Natural killer cell (primary cell): ENCODE results near the gene TTC36. TPM values are rescaled to one million over a fixed set of nuclear protein-coding genes. Genes with fewer than 3 reads are reported as not detected.
"Not testable (repeated sequence)": the region's sequence is repeated elsewhere in the genome, so short reads cannot be mapped to it uniquely, and the experiment has no call there.

Source experiments
- ATAC-seq, 3 donors: fragments of 150-1000 bp in 2 of 3; fragments of 200-7000 bp in 1 of 3; cut with Tn5 transposase; 1 replicate in 1 of 3; 2 replicates in 2 of 3; pipeline ENCODE4 v1.10.0; 2021; ENCODE audit warnings: mild to moderate bottlenecking in 2 of 3, moderate library complexity in 2 of 3
- DNase-seq, 2 donors: peaks; one replicate each; pipeline versions ENCODE4 v3.0.0 to v3.0.0-alpha.2; 2013 to 2021; ENCODE audit warnings: mixed read lengths in 1 of 2
- H3K27ac ChIP-seq: one replicate; pipeline ENCODE4 v1.5.1; 2013; ENCODE audit warnings: mild to moderate bottlenecking, low read length
- H3K27me3 ChIP-seq: one replicate; pipeline ENCODE4 v1.6.1; 2013; ENCODE audit warnings: low read length; ENCODE audit not compliant: control insufficient read depth, insufficient read depth
- H3K36me3 ChIP-seq: one replicate; pipeline ENCODE4 v1.6.1; 2013; ENCODE audit warnings: low read length; ENCODE audit not compliant: control insufficient read depth, insufficient read depth
- H3K4me1 ChIP-seq: one replicate; pipeline ENCODE4 v1.6.1; 2013; ENCODE audit warnings: low read length; ENCODE audit not compliant: control insufficient read depth, insufficient read depth
- H3K4me3 ChIP-seq: one replicate; pipeline ENCODE4 v1.5.1; 2013; ENCODE audit warnings: low read length
- H3K9me3 ChIP-seq: one replicate; pipeline ENCODE4 v1.6.1; 2013; ENCODE audit warnings: low read length; ENCODE audit not compliant: control insufficient read depth, insufficient read depth
- H3K27ac Mint-ChIP-seq, 2 donors: one replicate each; pipeline ENCODE4 v1.8.0; 2022; ENCODE audit warnings: mild to moderate bottlenecking in 2 of 2, mixed read lengths in 2 of 2, moderate library complexity in 1 of 2
- H3K27me3 Mint-ChIP-seq, 2 donors: one replicate each; pipeline ENCODE4 v1.8.0; 2022; ENCODE audit warnings: low read depth in 2 of 2, mixed read lengths in 2 of 2
- H3K36me3 Mint-ChIP-seq: one replicate; pipeline ENCODE4 v1.8.0; 2022; ENCODE audit warnings: mixed read lengths
- H3K4me1 Mint-ChIP-seq, 2 donors: one replicate each; pipeline ENCODE4 v1.8.0; 2022; ENCODE audit warnings: mixed read lengths in 2 of 2
- H3K4me3 Mint-ChIP-seq: one replicate; pipeline ENCODE4 v1.8.0; 2022; ENCODE audit warnings: mild to moderate bottlenecking, moderate library complexity, mixed read lengths
- H3K9me3 Mint-ChIP-seq, 2 donors: one replicate each; pipeline ENCODE4 v1.8.0; 2022; ENCODE audit warnings: mixed read lengths in 2 of 2
- CTCF ChIP-seq: fragments of 200-600 bp; IDR thresholded peaks from one replicate; pipeline ENCODE4 v1.8.0; 2022; ENCODE audit warnings: antibody characterized with exemption
- WGBS: methylation state at CpG from one replicate; pipeline ENCODE4 v1.1.7; 2013; ENCODE audit warnings: missing lambda C conversion rate; ENCODE audit not compliant: insufficient coverage; 5-methylcytosine and 5-hydroxymethylcytosine counted together
- intact Hi-C: fragments of 100-400 bp; cut with micrococcal nuclease; formaldehyde crosslinking; loops from one replicate; pipeline ENCODE4 v1.14.2; 2022
- total RNA-seq, 4 donors: library from RNA; stranded (reverse); fragments of 120-200 nt in 1 of 4; gene quantifications; one replicate each; pipeline versions ENCODE4 v1.2.3 to v1.2.4, GENCODE V29; 2013 to 2022

The TTC36 gene
- total RNA-seq: under 1 TPM in 1 of 3 donors, not detected in 2; 0.43 TPM
- total RNA-seq (2013): 0.29 TPM

- no peak within 1 kb of the TSS for H3K27ac ChIP-seq
- no peaks in the 10 kb centered on the region for H3K27me3 ChIP-seq
- 72% methylated on average over 2 of the region's 3 CpGs for WGBS
- peaks cover 19% of the 10 kb centered on the region for H3K36me3 ChIP-seq
- Mint-ChIP-seq H3K27ac (peak within 1 kb of the TSS in 1 of 2 donors; percentile 53), H3K9me3 (no peaks in the 10 kb centered on the region), H3K36me3 (no peaks in the 10 kb centered on the region), H3K27me3 (no peaks in the 10 kb centered on the region), H3K4me3 (peak within 1 kb of the TSS; percentile 3), H3K4me1 (peaks cover 33 to 39% of the 10 kb centered on the region in 2 donors)
- ATAC-seq (no peak), DNase-seq (no peak)
- no peaks in the 10 kb centered on the region for H3K9me3 ChIP-seq
- H3K4me1 ChIP-seq: peaks cover 21% of the 10 kb centered on the region
- H3K4me3 ChIP-seq: no peak within 1 kb of the TSS
- intact Hi-C loops: no loop called here
- no peak for TF ChIP-seq CTCF
Measured at GRCh38 chr11:118527109-118527508, at the start of gene TTC36. TSS of gene TTC36 (plus strand) at chr11:118527474. CDS start at chr11:118527495, 21 bp downstream.

GRCh38 chr11:118481238-118481637 lies 46.0 kb upstream of the TTC36 start:
- H3K36me3 ChIP-seq: peaks cover 83% of the 10 kb centered on the region
- H3K4me1 Mint-ChIP-seq, H3K9me3 ChIP-seq, H3K4me3 Mint-ChIP-seq, H3K27me3 Mint-ChIP-seq, intact Hi-C loops, H3K9me3 Mint-ChIP-seq, DNase-seq, H3K27ac Mint-ChIP-seq, H3K27ac ChIP-seq, H3K4me3 ChIP-seq, H3K27me3 ChIP-seq, ATAC-seq, H3K4me1 ChIP-seq: not testable (repeated sequence)
- no CpG with 5 or more reads among the region's 1 CpG for WGBS
- H3K36me3 Mint-ChIP-seq: peaks cover 31% of the 10 kb centered on the region

GRCh38 chr11:118484405-118484804 lies 42.9 kb upstream of the TTC36 start:
- Histone ChIP-seq H3K36me3 (peaks cover 68% of the 10 kb centered on the region), H3K27me3 (no peaks in the 10 kb centered on the region), H3K9me3 (no peaks in the 10 kb centered on the region), H3K4me1 (no peaks in the 10 kb centered on the region), H3K27ac (no peak overlapping the region), H3K4me3 (no peak overlapping the region)
- H3K36me3 Mint-ChIP-seq: peaks cover 21% of the 10 kb centered on the region
- peak overlapping the region; percentile 29 to 34 for H3K27ac Mint-ChIP-seq
- 100% methylated on average over 1 of the region's 3 CpGs for WGBS
- ATAC-seq (no peak), DNase-seq (no peak)
- H3K4me1 Mint-ChIP-seq: no peaks in the 10 kb centered on the region
- H3K4me3 Mint-ChIP-seq: no peak overlapping the region
- no peaks in the 10 kb centered on the region for H3K9me3 Mint-ChIP-seq
- H3K27me3 Mint-ChIP-seq: no peaks in the 10 kb centered on the region
- no peak for TF ChIP-seq CTCF
- intact Hi-C loops: no loop called here

- no peaks in the 10 kb centered on the region for H3K4me1 Mint-ChIP-seq
- H3K4me3 ChIP-seq: no peak overlapping the region
- H3K27me3 Mint-ChIP-seq: no peaks in the 10 kb centered on the region
- H3K27me3 ChIP-seq: no peaks in the 10 kb centered on the region
- DNase-seq: peak in 1 of 2 donors; percentile 21
- H3K9me3 ChIP-seq: no peaks in the 10 kb centered on the region
- ATAC-seq: no peak
- H3K27ac Mint-ChIP-seq: peak overlapping the region in 1 of 2 donors; percentile 34
- H3K4me1 ChIP-seq: no peaks in the 10 kb centered on the region
- no peaks in the 10 kb centered on the region for H3K9me3 Mint-ChIP-seq
- H3K27ac ChIP-seq: no peak overlapping the region
- TF ChIP-seq CTCF: peak; percentile 16
- H3K4me3 Mint-ChIP-seq: no peak overlapping the region
- peaks cover 21% of the 10 kb centered on the region for H3K36me3 Mint-ChIP-seq
- H3K36me3 ChIP-seq: peaks cover 68% of the 10 kb centered on the region
- intact Hi-C loops: loop anchor here (5.0 kb wide), 2 partner anchors 123 to 188 kb away; no protein-coding TSS in a partner anchor
Measured at GRCh38 chr11:118485273-118485672, 42.0 kb upstream of the TTC36 start.
